OCI-M2 (cell line): ENCODE measurements around the gene GNAQ.
"Not testable (repeated sequence)": the region's sequence is repeated elsewhere in the genome, so short reads cannot be mapped to it uniquely, and the experiment has no call there.

ENCODE experiments used
- DNase-seq: peaks from one replicate; lab custom pipeline; 2025; ENCODE audit not compliant: unreplicated experiment; lab: John Stamatoyannopoulos, UW

The GNAQ gene

DNA sequence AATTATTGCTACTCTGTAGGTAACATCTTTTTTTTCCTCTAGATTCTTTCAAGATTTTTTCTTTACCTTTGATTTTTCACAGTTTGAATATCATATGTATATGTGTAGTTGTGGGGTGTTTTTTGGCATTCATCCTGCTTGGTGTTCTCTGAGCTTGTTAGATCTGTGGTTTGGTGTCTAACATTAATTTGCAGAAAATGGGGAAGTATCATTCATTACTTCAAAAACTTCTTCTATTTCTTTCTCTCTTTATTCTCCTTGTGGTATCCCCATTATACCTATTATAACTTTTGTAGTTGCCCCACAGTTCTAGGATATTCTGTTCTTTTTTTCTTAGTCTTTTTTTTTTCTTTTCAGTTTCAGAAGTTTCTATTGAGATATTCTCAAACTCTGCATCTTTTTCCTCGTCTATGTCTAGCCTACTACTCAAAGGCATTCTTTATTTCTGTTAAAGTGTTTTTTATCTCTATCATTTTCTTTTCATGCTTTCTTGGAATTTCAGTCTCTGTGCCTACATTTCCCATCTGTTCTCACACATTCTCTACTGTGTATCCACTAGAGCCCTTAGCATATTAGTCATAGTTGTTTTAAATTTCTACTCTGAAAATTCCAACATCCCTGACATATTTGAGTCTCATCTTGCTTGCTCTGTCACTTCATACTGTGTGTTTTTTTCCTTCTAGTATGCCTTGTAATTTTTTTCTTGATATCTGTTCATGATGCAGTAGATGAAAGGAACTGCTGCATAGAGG is 323.4 kb downstream of the GNAQ start:
- no peak for DNase-seq

DNA sequence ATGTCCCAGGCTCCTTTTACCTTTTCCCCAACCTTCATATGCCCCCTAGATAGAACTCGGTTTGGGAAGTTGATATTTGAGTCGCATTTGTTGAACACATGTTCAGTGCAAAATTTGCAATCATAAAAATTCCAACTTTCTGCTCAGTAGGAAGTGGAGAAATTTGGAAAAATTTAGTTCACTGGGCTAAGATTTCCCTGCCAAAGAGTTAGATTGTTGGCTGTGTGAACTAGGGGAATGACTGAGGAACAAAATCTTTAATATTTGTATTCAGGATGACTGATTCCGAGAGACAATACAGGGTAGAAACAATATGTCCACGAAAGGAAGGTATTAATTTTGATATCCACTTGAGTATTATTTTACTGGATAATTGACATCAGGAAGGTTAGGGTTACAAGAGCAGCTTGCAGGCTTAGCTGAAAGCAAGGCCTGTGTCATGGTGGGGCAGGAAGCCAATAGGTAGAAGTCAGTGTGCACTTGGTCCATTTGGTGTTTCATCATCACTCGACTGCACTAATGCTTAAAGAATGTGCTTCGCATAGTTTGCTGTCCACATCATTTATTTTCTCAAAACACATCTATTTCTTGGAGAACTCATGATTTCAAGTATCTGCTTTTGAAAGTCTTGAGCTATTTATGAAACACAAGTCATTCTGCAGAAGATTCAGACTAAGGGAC is 324.1 kb downstream of the GNAQ start:
- no peak for DNase-seq

DNA sequence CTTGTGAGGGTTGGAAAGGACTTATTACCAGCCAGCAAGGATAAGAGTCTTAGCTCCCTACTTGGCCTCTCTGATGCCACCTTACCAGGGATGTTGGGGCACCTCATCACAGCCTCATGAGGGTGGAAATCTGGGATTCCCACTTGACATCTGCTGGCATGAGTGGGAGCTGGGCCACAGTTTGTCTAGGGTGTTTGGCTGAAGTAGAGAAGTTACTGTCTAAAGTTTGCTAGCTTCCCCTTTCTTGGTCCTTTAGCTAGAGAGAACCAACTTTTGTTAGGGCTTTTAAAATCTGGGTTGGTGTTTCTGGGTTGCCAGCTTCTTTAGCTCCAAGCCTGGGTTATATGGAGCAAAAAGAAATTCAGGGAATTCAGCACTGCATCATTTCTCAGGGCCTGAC is 326.0 kb downstream of the GNAQ start:
- DNase-seq, result no peak

DNA sequence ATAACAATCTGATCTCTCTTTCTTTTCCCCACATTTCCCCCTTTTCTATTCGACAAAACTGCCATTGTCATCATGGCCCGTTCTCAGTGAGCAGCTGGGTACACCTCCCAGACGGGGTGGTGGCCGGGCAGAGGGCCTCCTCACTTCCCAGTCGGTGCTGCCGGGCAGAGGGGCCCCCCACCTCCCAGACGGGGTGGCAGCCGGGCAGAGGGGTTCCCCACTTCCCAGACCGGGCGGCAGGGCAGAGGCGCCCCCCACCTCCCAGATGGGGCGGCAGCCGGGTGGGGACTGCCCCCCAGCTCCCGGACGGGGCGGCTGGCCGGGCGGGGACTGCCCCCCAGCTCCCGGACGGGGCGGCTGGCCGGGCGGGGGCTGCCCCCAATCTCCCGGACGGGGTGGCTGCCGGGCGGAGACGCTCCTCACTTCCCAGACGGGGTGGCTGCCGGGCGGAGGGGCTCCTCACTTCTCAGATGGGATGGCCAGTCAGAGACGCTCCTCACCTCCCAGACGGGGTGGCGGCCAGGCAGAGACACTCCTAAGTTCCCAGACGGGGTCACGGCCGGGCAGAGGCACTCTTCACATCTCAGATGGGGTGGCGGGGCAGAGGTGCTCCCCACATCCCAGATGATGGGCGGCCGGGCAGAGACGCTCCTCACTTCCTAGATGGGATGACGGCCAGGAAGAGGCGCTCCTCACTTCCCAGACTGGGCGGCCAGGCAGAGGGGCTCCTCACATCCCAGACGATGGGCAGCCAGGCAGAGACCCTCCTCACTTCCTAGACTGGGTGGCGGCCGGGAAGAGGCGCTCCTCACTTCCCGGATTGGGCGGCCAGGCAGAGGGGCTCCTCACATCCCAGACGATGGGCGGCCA is 328.9 kb downstream of the GNAQ start:
- not testable (repeated sequence) for DNase-seq

DNA sequence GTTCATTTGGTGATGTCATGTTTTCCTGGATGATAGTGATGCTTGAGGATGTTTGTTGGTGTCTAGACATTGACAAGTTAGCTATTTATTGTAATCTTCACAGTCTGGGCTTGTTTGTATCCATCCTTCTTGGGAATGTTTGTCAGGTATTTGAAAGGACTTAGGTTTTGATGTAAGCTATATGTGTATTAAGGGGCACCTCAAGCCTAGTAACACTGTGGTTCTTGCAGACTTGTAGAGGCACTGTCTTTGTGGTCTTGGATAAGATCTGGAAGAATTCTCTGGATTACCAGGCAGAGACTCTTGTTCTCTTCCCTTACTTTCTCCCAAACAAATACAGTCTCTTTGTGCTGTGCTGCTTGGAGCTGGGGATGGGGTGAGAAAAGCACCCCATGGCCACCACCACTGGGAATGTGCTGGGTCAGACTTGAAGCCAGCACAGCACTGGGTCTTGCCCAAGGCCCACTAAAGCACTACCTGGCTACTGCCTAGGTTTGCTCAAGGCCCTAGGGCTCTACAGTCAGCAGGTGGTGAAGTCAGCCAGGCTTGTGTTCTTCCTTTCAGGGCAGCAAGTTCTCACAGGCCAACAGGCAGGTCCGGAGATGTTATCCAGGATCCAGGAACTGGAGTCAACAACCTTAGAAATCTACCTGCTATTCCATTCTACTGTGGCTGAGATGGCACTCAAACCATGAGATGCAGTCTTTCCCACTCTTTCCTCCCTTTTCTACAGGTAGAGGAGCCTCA is 334.2 kb downstream of the GNAQ start:
- DNase-seq, result no peak

DNA sequence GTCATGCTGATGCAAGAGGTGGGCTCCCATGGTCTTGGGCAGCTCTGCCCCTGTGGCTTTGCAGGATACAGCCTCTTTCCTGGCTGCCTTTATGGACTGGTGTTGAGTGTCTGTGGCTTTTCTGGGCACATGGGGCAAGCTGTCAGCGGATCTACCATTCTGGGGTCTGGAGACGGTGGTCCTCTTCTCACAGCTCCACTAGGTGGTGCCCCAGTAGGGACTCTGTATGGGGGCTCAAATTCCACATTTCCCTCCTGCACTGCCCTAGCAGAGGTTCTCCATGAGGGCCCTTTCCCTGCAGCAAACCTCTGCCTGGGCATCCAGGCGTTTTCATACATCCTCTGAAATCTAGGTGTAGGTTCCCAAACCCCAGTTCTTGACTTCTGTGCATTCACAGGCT is 340.9 kb downstream of the GNAQ start:
- DNase-seq, result not testable (repeated sequence)

DNA sequence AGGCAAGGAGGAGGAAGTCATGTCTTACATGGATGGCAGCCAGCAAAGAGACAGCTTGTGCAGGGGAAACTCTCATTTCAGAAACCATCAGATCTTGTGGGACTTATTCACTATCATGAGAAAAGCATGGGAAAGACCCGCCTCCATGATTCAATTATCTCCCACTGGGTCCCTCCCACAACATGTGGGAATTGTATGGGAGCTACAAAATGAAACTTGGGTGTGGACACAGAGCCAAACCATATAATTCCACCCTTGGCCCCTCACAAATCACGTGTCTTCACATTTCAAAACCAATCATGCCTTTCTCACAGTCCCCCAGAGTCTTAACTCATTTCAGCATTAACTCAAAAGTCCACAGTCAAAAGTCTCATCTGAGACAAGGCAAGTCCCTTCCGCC is 341.5 kb downstream of the GNAQ start:
- not testable (repeated sequence) for DNase-seq

DNA sequence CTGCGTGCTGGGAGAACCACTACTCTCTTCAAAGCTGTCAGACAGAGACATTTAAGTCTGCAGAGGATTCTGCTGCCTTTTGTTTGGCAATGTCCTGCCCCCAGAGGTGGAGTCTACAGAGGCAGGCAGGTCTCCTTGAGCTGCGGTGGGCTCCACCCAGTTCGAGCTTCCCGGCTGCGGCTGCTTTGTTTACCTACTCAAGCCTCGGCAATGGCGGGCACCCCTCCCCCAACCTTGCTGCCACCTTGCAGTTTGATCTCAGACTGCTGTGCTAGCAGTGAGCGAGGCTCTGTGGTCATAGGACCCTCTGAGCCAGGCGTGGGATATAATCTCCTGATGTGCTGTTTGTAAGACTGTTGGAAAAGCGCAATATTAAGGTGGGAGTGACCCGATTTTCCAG is 343.9 kb downstream of the GNAQ start:
- not testable (repeated sequence) for DNase-seq

DNA sequence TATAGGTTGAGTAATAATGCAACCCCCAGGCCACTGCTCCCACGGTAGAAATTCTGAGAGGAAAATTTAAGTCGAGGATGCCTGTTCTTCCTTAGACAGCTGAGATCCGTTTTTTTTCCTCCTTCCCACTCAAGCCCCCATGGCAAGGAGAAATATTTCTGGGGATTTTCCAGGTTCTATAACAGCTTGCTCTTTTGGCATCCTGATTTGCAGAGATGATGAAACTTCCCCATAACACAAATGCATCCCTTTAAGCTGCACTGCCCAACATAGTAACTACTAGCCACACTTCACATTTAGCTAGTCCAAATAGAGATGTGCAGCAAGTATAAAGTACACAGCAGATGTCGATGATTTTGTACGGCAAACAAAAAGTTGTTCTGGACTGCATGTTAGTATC is 351.0 kb downstream of the GNAQ start:
- no peak for DNase-seq

DNA sequence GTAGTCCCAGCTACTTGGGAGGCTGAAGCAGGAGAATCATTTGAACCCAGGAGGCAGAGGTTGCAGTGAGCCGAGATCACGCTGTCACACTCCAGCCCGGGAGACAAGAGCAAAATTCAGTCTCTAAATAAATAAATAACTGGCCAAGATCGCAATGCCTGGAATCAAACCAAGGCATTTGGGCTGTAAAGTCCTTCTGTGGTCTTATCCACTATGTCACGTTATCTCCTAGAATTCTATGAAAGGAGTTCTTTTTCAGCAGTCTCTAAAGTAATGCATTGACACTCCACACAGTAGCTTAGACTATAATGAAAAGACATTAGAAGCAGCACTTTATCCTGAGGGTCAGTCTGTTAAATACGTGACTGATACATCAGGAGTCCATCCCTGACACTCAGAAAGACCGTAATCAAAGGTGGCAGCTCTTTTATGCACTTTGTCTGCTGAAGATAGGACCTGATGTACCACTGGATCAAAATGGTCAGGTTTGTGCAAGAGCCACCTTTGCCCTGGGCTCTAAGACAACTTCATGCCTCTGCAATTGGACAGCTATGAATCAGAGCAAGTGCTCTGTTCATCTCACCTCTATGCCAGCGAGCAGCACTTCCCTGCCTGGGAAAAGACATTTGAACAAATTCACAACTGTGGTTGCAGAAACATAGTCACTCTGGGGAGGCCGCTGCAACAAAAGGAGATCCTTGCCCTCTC is 351.8 kb downstream of the GNAQ start:
- DNase-seq, result no peak

DNA sequence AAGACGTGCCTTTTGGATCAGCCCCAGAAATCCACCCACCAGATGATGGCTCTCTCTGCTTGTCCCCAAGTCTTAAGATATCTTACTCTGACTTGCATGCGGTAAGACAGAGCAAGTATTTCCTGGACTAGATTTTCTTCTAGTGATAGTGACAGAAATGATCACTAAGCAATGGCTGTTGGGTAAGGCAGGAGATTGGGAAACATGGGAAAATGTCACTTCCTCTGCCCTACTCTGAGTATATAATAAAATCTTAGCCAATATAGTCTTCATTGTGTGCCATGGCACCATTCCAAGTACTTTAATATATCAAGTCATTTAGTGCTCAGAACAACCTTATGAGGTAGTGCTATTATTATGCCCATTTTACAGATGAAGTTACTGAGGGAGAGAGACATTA is 352.5 kb downstream of the GNAQ start:
- no peak for DNase-seq

DNA sequence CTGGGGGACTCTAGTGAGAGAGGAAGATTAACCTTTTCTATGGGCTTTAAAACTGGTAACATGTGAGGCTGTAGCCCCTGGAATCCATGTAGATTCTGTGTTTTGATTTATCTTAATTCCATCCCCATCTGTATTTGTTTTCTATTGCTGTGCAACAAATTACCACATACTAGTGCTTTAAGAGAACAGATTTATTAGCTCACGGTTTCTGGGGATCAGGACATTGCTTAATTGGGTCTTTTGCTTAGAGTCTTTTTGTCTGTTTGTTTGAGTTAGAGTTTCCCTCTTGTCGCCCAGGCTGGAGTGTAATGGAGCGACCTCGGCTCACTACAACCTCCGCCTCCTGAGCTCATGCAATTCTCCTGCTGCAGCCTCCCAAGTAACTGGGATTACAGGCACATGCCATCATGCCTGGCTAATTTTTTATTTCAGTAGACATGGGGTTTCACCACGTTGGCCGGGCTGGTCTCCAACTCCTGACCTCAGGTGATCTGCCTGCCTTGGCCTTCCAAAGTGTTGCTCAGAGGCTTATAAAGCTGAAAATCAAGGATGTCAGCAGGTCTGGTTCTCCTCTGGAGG is 353.6 kb downstream of the GNAQ start:
- no peak for DNase-seq

DNA sequence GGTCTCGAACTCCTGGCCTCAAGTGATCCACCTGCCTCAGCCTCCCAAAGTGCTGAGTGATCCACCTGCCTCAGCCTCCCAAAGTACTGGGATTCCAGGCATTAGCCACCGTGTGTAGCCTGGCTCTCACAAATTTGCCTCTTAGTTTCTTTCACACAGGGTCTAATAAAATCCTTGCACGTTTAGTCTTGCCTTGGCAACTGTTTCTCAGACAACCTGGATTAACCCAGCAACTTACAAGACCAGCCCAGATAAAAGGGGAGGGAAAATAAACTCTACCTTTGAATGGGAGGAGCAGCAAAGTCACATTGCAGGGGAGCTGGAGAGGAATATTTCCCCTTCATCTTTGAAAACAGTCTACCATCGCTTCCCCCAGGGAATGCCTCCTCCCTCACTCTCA is 354.2 kb downstream of the GNAQ start:
- DNase-seq, result no peak

DNA sequence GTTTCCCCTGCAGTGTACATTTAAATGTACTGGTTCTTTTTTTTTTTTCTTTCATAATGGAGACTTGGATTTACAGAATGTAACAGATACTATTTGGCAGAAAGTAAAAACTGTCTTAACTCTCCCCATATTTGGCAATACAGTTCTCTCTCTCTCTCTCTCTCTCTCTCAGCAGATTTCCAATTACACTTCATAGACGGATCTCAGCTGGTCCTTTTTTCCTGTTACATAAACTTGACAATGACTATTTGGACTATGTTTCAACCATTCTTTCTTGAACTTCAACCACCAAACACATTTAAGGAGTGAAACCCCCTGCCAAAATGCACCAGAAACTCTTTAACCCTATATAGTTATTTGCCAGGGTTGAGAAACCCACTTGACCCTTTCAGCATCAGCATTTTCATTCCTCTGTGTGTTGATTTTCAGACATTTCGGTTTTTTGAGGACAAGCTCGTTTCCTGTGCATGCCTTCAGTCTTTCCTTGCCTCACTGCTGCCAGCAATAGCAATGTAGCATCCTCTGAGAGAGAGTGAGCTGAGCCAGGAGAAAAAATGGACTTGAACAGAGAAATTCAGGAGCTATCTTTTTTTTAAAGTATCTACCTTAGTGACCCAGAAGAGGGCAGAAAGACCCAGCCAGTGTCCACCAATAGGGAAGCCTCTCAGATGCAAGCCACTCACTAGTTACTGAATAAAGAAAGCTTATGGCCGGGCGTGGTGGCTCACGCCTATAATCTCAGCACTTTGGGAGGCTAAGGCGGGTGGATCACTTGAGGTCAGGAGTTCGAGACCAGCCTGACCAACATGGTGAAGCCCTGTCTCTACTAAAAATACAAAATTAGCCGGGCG is 357.4 kb downstream of the GNAQ start:
- no peak for DNase-seq

DNA sequence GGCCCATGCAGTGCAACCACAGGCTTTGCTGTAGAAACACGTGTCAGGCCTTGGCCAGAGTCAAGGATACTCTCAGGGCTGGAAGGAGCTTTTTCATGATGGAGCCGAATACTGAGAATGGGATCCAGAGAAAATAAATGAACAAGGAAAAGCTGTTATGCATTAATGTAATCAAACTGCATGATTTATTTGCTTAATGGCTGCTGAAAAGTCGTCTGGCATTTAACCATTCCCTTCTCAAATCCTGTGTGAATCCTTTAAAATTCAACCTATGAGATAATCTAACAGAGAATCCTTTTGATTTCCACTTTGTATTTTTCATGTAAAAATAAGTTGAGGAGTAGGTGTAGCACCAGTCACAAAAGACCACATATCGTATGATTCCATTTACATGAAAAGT is 359.4 kb downstream of the GNAQ start:
- no peak for DNase-seq

DNA sequence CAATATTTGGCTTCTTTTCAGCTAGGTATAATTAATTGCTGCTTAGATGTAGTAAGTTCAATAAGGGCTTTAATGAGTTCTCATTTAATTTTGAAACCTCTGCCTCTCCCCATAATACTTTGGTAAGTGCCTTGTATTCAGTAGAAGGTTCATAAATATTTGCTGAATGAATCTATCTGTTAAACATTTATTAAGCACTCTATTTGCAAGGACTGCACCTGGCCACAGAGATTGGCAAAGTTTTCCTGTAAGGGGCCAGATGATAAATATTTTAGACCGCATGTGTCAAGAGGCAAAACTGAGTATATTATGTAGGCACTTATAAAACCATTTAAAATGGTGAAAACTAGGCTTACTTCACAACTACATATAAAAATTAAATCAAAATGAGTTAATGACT is 364.5 kb downstream of the GNAQ start:
- DNase-seq, result no peak
